Endothelial cell of umbilical vein (primary cell): ENCODE measurements around the gene GPR158.

Source experiments
- CTCF ChIP-seq, 2 donors: IDR thresholded peaks; 1 replicate in 1 of 2; 2 replicates in 1 of 2; pipeline ENCODE4 v1.5.1; 2011; ENCODE audit warnings: low read length in 2 of 2, mild to moderate bottlenecking in 2 of 2, moderate library complexity in 2 of 2, control low read depth in 1 of 2, inconsistent platforms in 1 of 2, low read depth in 1 of 2; ENCODE audit not compliant: insufficient read depth in 1 of 2; ENCODE audit errors: extremely low read depth in 1 of 2
- GATA2 ChIP-seq: IDR thresholded peaks from 2 replicates; pipeline ENCODE4 v1.7.0; 2011; ENCODE audit warnings: low read depth, mild to moderate bottlenecking, moderate library complexity, mixed read lengths, low read length; ENCODE audit not compliant: insufficient read length, insufficient read depth
- JUN ChIP-seq: IDR thresholded peaks from 2 replicates; pipeline ENCODE4 v1.6.1; 2011; ENCODE audit warnings: borderline replicate concordance, low read depth; ENCODE audit not compliant: insufficient read length, insufficient read depth
- POLR2A ChIP-seq: IDR thresholded peaks from 2 replicates; pipeline ENCODE4 v1.6.1; 2012; ENCODE audit warnings: low read depth, mild to moderate bottlenecking, control low read depth, low read length
- POLR2AphosphoS5 ChIP-seq: IDR thresholded peaks from 2 replicates; pipeline ENCODE4 v1.6.1; 2012; ENCODE audit warnings: low read depth, mild to moderate bottlenecking, control low read depth, low read length, moderate library complexity; ENCODE audit not compliant: insufficient read depth

GRCh38 chr10:25169740-25170139, 5.1 kb upstream of the GPR158 start:
- TF ChIP-seq CTCF (IDR thresholded peaks at IDR 0.05; ENCODE audit: extremely low read depth in 1 of 2, insufficient read depth in 1 of 2, low read depth in 1 of 2, low read length in 2 of 2) (no peak), JUN (no peak), POLR2A (no peak), GATA2 (no peak), POLR2AphosphoS5 (no peak)
